Hepatocyte (in vitro differentiated cells): ENCODE data around the gene PTPN1.

Experiments used
- CTCF ChIP-seq: fragments of 200-600 bp; sonication (generic); IDR thresholded peaks from 2 replicates; pipeline ENCODE4 v1.5.1; 2016; ENCODE audit warnings: antibody characterized with exemption, mild to moderate bottlenecking; ENCODE audit not compliant: poor library complexity
- EZH2 ChIP-seq: fragments of 200-600 bp; sonication (generic); IDR thresholded peaks from 2 replicates; pipeline ENCODE4 v1.6.1; 2016; ENCODE audit warnings: antibody characterized with exemption, mild to moderate bottlenecking, borderline replicate concordance

DNA sequence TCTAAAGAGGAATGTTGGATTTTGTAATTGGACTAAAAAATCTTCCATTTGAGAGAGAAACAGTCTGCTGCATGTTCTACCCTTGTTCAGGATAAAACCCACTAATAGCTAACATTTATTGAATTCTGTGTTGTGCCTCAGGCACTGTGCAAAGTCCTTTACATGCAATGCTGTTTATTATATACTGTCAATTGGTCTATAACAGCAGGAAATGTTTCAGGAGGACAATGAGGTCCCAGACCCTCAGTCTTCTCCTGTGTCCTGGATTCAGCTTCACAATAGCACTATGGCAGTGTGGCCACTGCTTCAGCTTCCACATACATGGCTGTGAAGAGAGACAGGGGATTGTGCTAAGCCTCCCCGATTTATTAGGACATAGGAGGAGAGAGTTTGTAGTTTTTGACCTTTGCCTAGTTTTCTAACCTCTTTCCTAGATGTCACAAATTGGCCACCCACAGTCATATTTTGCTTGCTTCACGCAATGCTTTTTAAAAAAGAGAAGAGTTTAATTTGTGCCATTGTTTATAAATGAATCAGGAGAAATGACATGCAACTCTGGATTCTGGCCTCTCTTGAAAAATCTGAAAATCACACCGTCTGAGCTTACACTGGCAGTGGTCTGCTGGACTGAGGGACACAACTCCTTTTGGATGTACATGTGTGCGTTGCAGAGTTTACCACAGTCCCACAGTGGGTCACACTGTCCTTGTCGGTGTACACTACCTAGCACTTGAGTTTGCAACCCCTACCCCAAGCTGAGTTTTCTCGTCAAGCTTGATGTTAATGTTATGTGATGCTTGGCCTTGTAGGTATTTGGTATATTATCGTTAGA is 11.3 kb downstream of the PTPN1 start:
- TF ChIP-seq CTCF, result no peak
- no peak for TF ChIP-seq EZH2
